PC-3 (cell line): ENCODE data around the gene STIM1.

Source experiments
- EZH2phosphoT487 ChIP-seq: fragments of 300-600 bp; sonication (generic); IDR thresholded peaks from 2 replicates; pipeline ENCODE4 v1.6.1; 2018; ENCODE audit warnings: mild to moderate bottlenecking, antibody characterized with exemption, low read length, borderline replicate concordance
- TF ChIP-seq, protein P1 (sequence below): fragments of 300-600 bp; sonication (generic); conservative IDR thresholded peaks from 2 replicates; pipeline ENCODE4 v1.5.1; 2017; ENCODE audit warnings: antibody characterized with exemption, low read depth, mild to moderate bottlenecking, low read length

DNA sequence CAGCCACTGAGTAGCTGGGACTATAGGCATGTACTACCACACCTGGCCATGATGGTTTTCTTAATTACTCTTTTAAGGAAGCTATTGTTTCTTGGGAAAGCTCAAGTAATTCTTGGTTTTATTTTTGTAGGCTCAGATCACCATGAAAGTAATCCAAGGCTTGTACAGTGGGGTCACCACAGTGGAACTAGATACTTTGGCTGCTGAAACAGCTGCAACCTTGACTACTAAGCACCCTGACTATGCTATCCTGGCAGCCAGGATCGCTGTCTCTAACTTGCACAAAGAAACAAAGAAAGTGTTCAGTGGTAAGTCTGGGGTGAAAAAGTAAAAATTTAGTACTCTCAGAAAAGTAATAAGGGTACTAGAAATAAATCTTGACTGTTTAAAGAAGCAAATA is 250.5 kb downstream of the STIM1 start:
- TF ChIP-seq, protein P1, sequence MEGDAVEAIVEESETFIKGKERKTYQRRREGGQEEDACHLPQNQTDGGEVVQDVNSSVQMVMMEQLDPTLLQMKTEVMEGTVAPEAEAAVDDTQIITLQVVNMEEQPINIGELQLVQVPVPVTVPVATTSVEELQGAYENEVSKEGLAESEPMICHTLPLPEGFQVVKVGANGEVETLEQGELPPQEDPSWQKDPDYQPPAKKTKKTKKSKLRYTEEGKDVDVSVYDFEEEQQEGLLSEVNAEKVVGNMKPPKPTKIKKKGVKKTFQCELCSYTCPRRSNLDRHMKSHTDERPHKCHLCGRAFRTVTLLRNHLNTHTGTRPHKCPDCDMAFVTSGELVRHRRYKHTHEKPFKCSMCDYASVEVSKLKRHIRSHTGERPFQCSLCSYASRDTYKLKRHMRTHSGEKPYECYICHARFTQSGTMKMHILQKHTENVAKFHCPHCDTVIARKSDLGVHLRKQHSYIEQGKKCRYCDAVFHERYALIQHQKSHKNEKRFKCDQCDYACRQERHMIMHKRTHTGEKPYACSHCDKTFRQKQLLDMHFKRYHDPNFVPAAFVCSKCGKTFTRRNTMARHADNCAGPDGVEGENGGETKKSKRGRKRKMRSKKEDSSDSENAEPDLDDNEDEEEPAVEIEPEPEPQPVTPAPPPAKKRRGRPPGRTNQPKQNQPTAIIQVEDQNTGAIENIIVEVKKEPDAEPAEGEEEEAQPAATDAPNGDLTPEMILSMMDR: no peak
- no peak for TF ChIP-seq EZH2phosphoT487
